B cell (primary cell): ENCODE measurements around the gene NMU. TPM values are rescaled to one million over a fixed set of nuclear protein-coding genes. Genes with fewer than 3 reads are reported as not detected.

Source experiments
- ATAC-seq: fragments of 200-7000 bp; cut with Tn5 transposase; one replicate; pipeline ENCODE4 v1.10.0; 2021; ENCODE audit warnings: low read depth, mild to moderate bottlenecking, moderate number of reproducible peaks, moderate library complexity
- CTCF ChIA-PET: fragments of 350-600 bp; sonication (Branson Sonifier 250); formaldehyde crosslinking; loops from one replicate; lab custom pipeline; 2021; ENCODE audit warnings: antibody characterized with exemption, inconsistent platforms; lab: Charles Lee
- POLR2A ChIA-PET: fragments of 350-600 bp; sonication (Branson Sonifier 250); formaldehyde crosslinking; loops from one replicate; lab custom pipeline; 2021; ENCODE audit warnings: antibody characterized with exemption; lab: Charles Lee
- DNase-seq: peaks from one replicate; pipeline ENCODE4 v3.0.0; 2013
- H2AFZ ChIP-seq: 2 replicates; pipeline ENCODE4 v1.6.1; 2012; ENCODE audit warnings: mild to moderate bottlenecking, low read depth, low read length; ENCODE audit not compliant: insufficient read depth, poor library complexity, severe bottlenecking
- H3K27ac ChIP-seq, 2 donors: 1 replicate in 1 of 2; 2 replicates in 1 of 2; pipeline ENCODE4 v1.5.1; 2012 to 2013; ENCODE audit warnings: low read length in 2 of 2, mild to moderate bottlenecking in 2 of 2, moderate library complexity in 1 of 2
- H3K27me3 ChIP-seq, 4 experiments: fragments of 200-600 bp in 1 of 4; sonication (generic) in 1 of 4; replicated peaks in 1 of 4; 1 replicate in 2 of 4; 2 replicates in 2 of 4; pipeline versions ENCODE4 v1.6.1 to v1.7.0; 2013 to 2016; ENCODE audit warnings: low read length in 3 of 4, mild to moderate bottlenecking in 2 of 4, mixed read lengths in 1 of 4, moderate library complexity in 1 of 4; ENCODE audit not compliant: insufficient read depth in 4 of 4, control insufficient read depth in 3 of 4; ENCODE audit errors: control extremely low read depth in 1 of 4
- H3K36me3 ChIP-seq, 2 experiments: replicated peaks in 1 of 2; 1 replicate in 1 of 2; 2 replicates in 1 of 2; pipeline versions ENCODE4 v1.6.1 to v1.7.1; 2013; ENCODE audit warnings: low read length in 1 of 2; ENCODE audit not compliant: insufficient read depth in 2 of 2, control insufficient read depth in 1 of 2; ENCODE audit errors: control extremely low read depth in 1 of 2, extremely low read depth in 1 of 2
- H3K4me1 ChIP-seq, 2 donors: fragments of 200-600 bp in 1 of 2; sonication (generic) in 1 of 2; 1 replicate in 1 of 2; 2 replicates in 1 of 2; pipeline versions ENCODE4 v1.5.1 to v1.6.1; 2013 to 2017; ENCODE audit warnings: low read length in 2 of 2; ENCODE audit not compliant: control insufficient read depth in 2 of 2, insufficient read depth in 2 of 2
- H3K4me2 ChIP-seq: replicated peaks from 2 replicates; pipeline ENCODE3; 2012; ENCODE audit warnings: mild to moderate bottlenecking, low read depth, low read length; ENCODE audit not compliant: poor library complexity, severe bottlenecking
- H3K4me3 ChIP-seq, 5 experiments: fragments of 200-600 bp in 1 of 5; sonication (generic) in 1 of 5; 1 replicate in 3 of 5; 2 replicates in 2 of 5; pipeline versions ENCODE4 v1.5.1 to v1.7.0; 2011 to 2016; ENCODE audit warnings: low read length in 4 of 5, mild to moderate bottlenecking in 4 of 5, low read depth in 2 of 5, control low read depth in 1 of 5, moderate library complexity in 1 of 5; ENCODE audit not compliant: insufficient read depth in 1 of 5; ENCODE audit errors: control extremely low read depth in 1 of 5, extremely low read depth in 1 of 5
- H3K79me2 ChIP-seq: fragments of 200-600 bp; sonication (generic); one replicate; pipeline ENCODE4 v1.6.0; 2016; ENCODE audit warnings: low read length; ENCODE audit not compliant: control insufficient read depth, insufficient read depth
- H3K9ac ChIP-seq: fragments of 200-600 bp; sonication (generic); 2 replicates; pipeline ENCODE4 v1.6.1; 2017; ENCODE audit warnings: mild to moderate bottlenecking, low read length, moderate library complexity
- H3K9me3 ChIP-seq, 3 donors: one replicate each; pipeline versions ENCODE4 v1.6.1 to v1.7.1; 2013; ENCODE audit warnings: low read length in 2 of 3; ENCODE audit not compliant: control insufficient read depth in 2 of 3, insufficient read depth in 1 of 3; ENCODE audit errors: control extremely low read depth in 1 of 3
- H4K20me1 ChIP-seq: 2 replicates; pipeline ENCODE4 v1.6.0; 2012; ENCODE audit warnings: mild to moderate bottlenecking, low read length; ENCODE audit not compliant: insufficient read depth, control insufficient read depth, poor library complexity, severe bottlenecking
- H3K27ac Mint-ChIP-seq: one replicate; pipeline ENCODE4 v1.8.0; 2021; ENCODE audit warnings: mixed read lengths
- H3K27me3 Mint-ChIP-seq: one replicate; pipeline ENCODE4 v1.8.0; 2021; ENCODE audit warnings: mixed read lengths
- H3K4me1 Mint-ChIP-seq: one replicate; pipeline ENCODE4 v1.8.0; 2021; ENCODE audit warnings: mixed read lengths
- H3K4me3 Mint-ChIP-seq: one replicate; pipeline ENCODE4 v1.8.0; 2021; ENCODE audit warnings: mixed read lengths
- H3K9me3 Mint-ChIP-seq: one replicate; pipeline ENCODE4 v1.8.0; 2022; ENCODE audit warnings: mixed read lengths; ENCODE audit not compliant: insufficient read depth
- EZH2 ChIP-seq: IDR thresholded peaks from 2 replicates; pipeline ENCODE4 v1.6.1; 2012; ENCODE audit warnings: borderline replicate concordance, low read depth, mild to moderate bottlenecking, moderate library complexity, low read length; ENCODE audit not compliant: insufficient read depth, poor library complexity, severe bottlenecking
- WGBS: methylation state at CpG from one replicate; pipeline ENCODE4 v1.1.5; 2013; ENCODE audit warnings: missing lambda C conversion rate; ENCODE audit not compliant: insufficient coverage; 5-methylcytosine and 5-hydroxymethylcytosine counted together
- intact Hi-C: fragments of 100-400 bp; cut with micrococcal nuclease; formaldehyde crosslinking; loops from one replicate; pipeline ENCODE4 v1.10.0; 2022
- polyA plus RNA-seq: library from polyadenylated mRNA; depleted of rRNA; stranded (reverse); fragments of >200 nt; gene quantifications from 2 replicates; pipeline ENCODE4 v1.2.3, GENCODE V29; 2012
- total RNA-seq, 2 donors: library from RNA; stranded (reverse); fragments of 120-200 nt in 1 of 2; gene quantifications; 1 replicate in 1 of 2; 2 replicates in 1 of 2; pipeline versions ENCODE4 v1.2.3 to v1.2.4, GENCODE V29; 2013 to 2022
- TF ChIP-seq, protein P1 (sequence below): fragments of 200-600 bp; IDR thresholded peaks from one replicate; pipeline ENCODE4 v1.8.0; 2022; ENCODE audit warnings: antibody characterized with exemption, mild to moderate bottlenecking

NMU gene
- total and polyA plus RNA-seq, 2 donors (not counting 1 experiment from before 2014, with no cell fraction given) = not detected

GRCh38 chr4:55682295-55682694 lies 46.2 kb upstream of the NMU start:
- Mint-ChIP-seq H3K9me3 (no peaks in the 10 kb centered on the region), H3K27me3 (peaks cover 2% of the 10 kb centered on the region), H3K27ac (no peak overlapping the region), H3K4me3 (no peak overlapping the region), H3K4me1 (no peaks in the 10 kb centered on the region)
- Histone ChIP-seq H3K27me3 (no peaks in the 10 kb centered on the region), H3K36me3 (no peaks in the 10 kb centered on the region), H3K4me2 (no peak overlapping the region), H3K9ac (no peak overlapping the region), H3K27ac (no peak overlapping the region), H2AFZ (no peak overlapping the region), H4K20me1 (no peaks in the 10 kb centered on the region), H3K79me2 (no peaks in the 10 kb centered on the region), H3K4me3 (no peak overlapping the region), H3K4me1 (no peaks in the 10 kb centered on the region), H3K9me3 (peaks cover 0 to 4% (median 0%) of the 10 kb centered on the region in 3 donors)
- ChIA-PET CTCF (no interaction called here), POLR2A (no interaction called here)
- 78% methylated on average over 1 of the region's 1 CpG for WGBS
- intact Hi-C loops = no loop called here
- DNase-seq (no peak), ATAC-seq (no peak)
- TF ChIP-seq EZH2 = no peak
- TF ChIP-seq, protein P1, sequence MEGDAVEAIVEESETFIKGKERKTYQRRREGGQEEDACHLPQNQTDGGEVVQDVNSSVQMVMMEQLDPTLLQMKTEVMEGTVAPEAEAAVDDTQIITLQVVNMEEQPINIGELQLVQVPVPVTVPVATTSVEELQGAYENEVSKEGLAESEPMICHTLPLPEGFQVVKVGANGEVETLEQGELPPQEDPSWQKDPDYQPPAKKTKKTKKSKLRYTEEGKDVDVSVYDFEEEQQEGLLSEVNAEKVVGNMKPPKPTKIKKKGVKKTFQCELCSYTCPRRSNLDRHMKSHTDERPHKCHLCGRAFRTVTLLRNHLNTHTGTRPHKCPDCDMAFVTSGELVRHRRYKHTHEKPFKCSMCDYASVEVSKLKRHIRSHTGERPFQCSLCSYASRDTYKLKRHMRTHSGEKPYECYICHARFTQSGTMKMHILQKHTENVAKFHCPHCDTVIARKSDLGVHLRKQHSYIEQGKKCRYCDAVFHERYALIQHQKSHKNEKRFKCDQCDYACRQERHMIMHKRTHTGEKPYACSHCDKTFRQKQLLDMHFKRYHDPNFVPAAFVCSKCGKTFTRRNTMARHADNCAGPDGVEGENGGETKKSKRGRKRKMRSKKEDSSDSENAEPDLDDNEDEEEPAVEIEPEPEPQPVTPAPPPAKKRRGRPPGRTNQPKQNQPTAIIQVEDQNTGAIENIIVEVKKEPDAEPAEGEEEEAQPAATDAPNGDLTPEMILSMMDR = no peak

- H3K36me3 ChIP-seq = no peaks in the 10 kb centered on the region
- ChIA-PET CTCF (no interaction called here), POLR2A (no interaction called here)
- no peaks in the 10 kb centered on the region for H3K4me1 Mint-ChIP-seq
- no peak for DNase-seq
- 100% methylated on average over 2 of the region's 3 CpGs for WGBS
- no peaks in the 10 kb centered on the region for H3K4me1 ChIP-seq
- no peak for ATAC-seq
- H3K4me3 Mint-ChIP-seq = no peak overlapping the region
- H3K4me2 ChIP-seq = no peak overlapping the region
- no peak overlapping the region for H3K9ac ChIP-seq
- no peak overlapping the region for H3K27ac ChIP-seq
- H3K9me3 ChIP-seq = peaks cover 0 to 4% (median 0%) of the 10 kb centered on the region in 3 donors
- no peak overlapping the region for H3K4me3 ChIP-seq
- H4K20me1 ChIP-seq = no peaks in the 10 kb centered on the region
- H3K9me3 Mint-ChIP-seq = no peaks in the 10 kb centered on the region
- no peak for TF ChIP-seq EZH2
- TF ChIP-seq, protein P1 = no peak
- no peak overlapping the region for H2AFZ ChIP-seq
- no peaks in the 10 kb centered on the region for H3K27me3 ChIP-seq
- intact Hi-C loops = no loop called here
- H3K27me3 Mint-ChIP-seq = peaks cover 6% of the 10 kb centered on the region
- H3K27ac Mint-ChIP-seq = no peak overlapping the region
- H3K79me2 ChIP-seq = no peaks in the 10 kb centered on the region
These were observed 45.3 kb upstream of the NMU start for GRCh38 chr4:55681430-55681829.
